HG02642 (cell line): ENCODE data around the gene CCDC179.

Experiments
- ATAC-seq: cut with Tn5 transposase; IDR thresholded peaks from one replicate; pipeline ENCODE4 v1.9.1; 2021; ENCODE audit warnings: mild to moderate bottlenecking; ENCODE audit not compliant: unreplicated experiment, poor library complexity

The CCDC179 gene

GRCh38 chr11:22860241-22860640 lies at the start of gene CCDC179:
TSS of gene CCDC179 (minus strand) at chr11:22860474. CDS start at chr11:22860421, 53 bp downstream.
- ATAC-seq: no peak

GRCh38 chr11:22903782-22904181 lies 43.5 kb upstream of the CCDC179 start:
- ATAC-seq: no peak

- ATAC-seq: no peak
These were observed 41.3 kb upstream of the CCDC179 start for GRCh38 chr11:22901603-22902002.

- no peak for ATAC-seq
These were observed 40.7 kb upstream of the CCDC179 start for GRCh38 chr11:22900764-22901486.

GRCh38 chr11:22898036-22898435 lies 37.8 kb upstream of the CCDC179 start:
- ATAC-seq: no peak

- ATAC-seq: no peak
These were observed 30.0 kb upstream of the CCDC179 start for GRCh38 chr11:22890227-22890626.

- ATAC-seq: no peak
These were observed 23.9 kb upstream of the CCDC179 start for GRCh38 chr11:22884217-22884616.

- no peak for ATAC-seq
These were observed 19.4 kb upstream of the CCDC179 start for GRCh38 chr11:22879630-22880029.

GRCh38 chr11:22878604-22879003 lies 18.3 kb upstream of the CCDC179 start:
- no peak for ATAC-seq

GRCh38 chr11:22878039-22878438 lies 17.8 kb upstream of the CCDC179 start:
- no peak for ATAC-seq

GRCh38 chr11:22875869-22876473 lies 15.7 kb upstream of the CCDC179 start:
- peak; percentile 100 for ATAC-seq

GRCh38 chr11:22869325-22869724 lies 9.1 kb upstream of the CCDC179 start:
- ATAC-seq: peak; percentile 44

GRCh38 chr11:22859756-22860155 lies 518 bp downstream of the CCDC179 start:
- no peak for ATAC-seq

GRCh38 chr11:22851477-22851876 lies 8.8 kb downstream of the CCDC179 start:
- no peak for ATAC-seq

- ATAC-seq: no peak
These were observed 13.5 kb downstream of the CCDC179 start for GRCh38 chr11:22846726-22847125.

GRCh38 chr11:22832315-22833015 lies 27.8 kb downstream of the CCDC179 start:
- ATAC-seq: no peak

GRCh38 chr11:22830082-22830414 lies 30.2 kb downstream of the CCDC179 start:
- no peak for ATAC-seq

- peak; percentile 96 for ATAC-seq
These were observed 30.8 kb downstream of the CCDC179 start, which contains the start of gene SVIP for GRCh38 chr11:22829231-22830081. TSS of gene SVIP (minus strand) at chr11:22829801. CDS start at chr11:22829748, 53 bp downstream.

GRCh38 chr11:22828373-22828772 lies 31.9 kb downstream of the CCDC179 start:
- ATAC-seq: no peak

- no peak for ATAC-seq
These were observed 38.1 kb downstream of the CCDC179 start for GRCh38 chr11:22822203-22822602.
